ENCODE results near the gene PXMP4.

Gene PXMP4

GRCh38 chr20:33716498-33716897, 3.6 kb downstream of the PXMP4 start:
- Histone ChIP-seq H3K9ac (ENCODE audit: low read length) (no peak overlapping the region), H3K27ac (ENCODE audit: low read depth, low read length) (no peak overlapping the region), H3K4me1 (ENCODE audit: control insufficient read depth, insufficient read depth, low read length) (0 out of 2 replicates have a peak, but pooled peaks cover 3% of the 10 kb centered on the region), H3K9me3 (ENCODE audit: control insufficient read depth, insufficient read depth, low read depth, low read length) (no peaks in the 10 kb centered on the region), H3K27me3 (ENCODE audit: control insufficient read depth, insufficient read depth, low read length) (no peaks in the 10 kb centered on the region), H3K4me3 (ENCODE audit: low read depth, low read length) (no peak overlapping the region), H3K36me3 (ENCODE audit: control insufficient read depth, insufficient read depth, low read length) (no peaks in the 10 kb centered on the region)

DNA sequence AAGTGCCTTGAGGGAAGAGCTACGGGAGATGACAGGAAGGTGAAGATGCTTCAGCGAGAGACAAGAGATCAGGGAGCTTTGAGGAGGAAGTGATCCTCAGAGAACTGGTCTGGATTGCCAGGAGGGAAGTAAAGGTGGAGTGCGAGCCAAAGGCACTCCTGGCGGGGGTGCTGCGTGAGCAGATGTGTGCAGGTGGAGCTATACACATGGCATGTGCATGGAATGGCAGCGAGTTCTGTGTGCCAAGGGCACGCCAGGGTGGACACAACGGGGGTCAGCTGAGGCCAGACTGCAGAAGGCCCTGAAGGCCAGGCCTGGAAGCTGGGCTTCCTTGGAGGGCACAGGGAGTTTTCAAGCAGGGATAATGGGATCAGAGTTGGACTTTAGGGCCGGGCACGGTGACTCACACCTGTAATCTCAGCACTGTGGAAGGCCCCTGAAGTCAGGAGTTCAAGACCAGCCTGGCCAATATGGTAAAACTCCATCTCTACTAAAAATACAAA, 6.2 kb downstream of the PXMP4 start:
- no peaks in the 10 kb centered on the region for H3K9me3 ChIP-seq (ENCODE audit: control insufficient read depth, insufficient read depth, low read depth, low read length)
- H3K36me3 ChIP-seq (ENCODE audit: control insufficient read depth, insufficient read depth, low read length): no peaks in the 10 kb centered on the region
- no peak overlapping the region for H3K27ac ChIP-seq (ENCODE audit: low read depth, low read length)
- H3K27me3 ChIP-seq (ENCODE audit: control insufficient read depth, insufficient read depth, low read length): no peaks in the 10 kb centered on the region
- peaks cover 12% of the 10 kb centered on the region for H3K4me1 ChIP-seq (ENCODE audit: control insufficient read depth, insufficient read depth, low read length)
- no peak overlapping the region for H3K4me3 ChIP-seq (ENCODE audit: low read depth, low read length)
- no peak overlapping the region for H3K9ac ChIP-seq (ENCODE audit: low read length)

GRCh38 chr20:33711446-33711738, 8.7 kb downstream of the PXMP4 start:
- H3K4me3 ChIP-seq (ENCODE audit: low read depth, low read length): no peak overlapping the region
- H3K9me3 ChIP-seq (ENCODE audit: control insufficient read depth, insufficient read depth, low read depth, low read length): no peaks in the 10 kb centered on the region
- H3K4me1 ChIP-seq (ENCODE audit: control insufficient read depth, insufficient read depth, low read length): peaks cover 12% of the 10 kb centered on the region
- H3K36me3 ChIP-seq (ENCODE audit: control insufficient read depth, insufficient read depth, low read length): 0 out of 2 replicates have a peak, but pooled peaks cover 3% of the 10 kb centered on the region
- H3K27me3 ChIP-seq (ENCODE audit: control insufficient read depth, insufficient read depth, low read length): no peaks in the 10 kb centered on the region
- H3K9ac ChIP-seq (ENCODE audit: low read length): no peak overlapping the region
- no peak overlapping the region for H3K27ac ChIP-seq (ENCODE audit: low read depth, low read length)

DNA sequence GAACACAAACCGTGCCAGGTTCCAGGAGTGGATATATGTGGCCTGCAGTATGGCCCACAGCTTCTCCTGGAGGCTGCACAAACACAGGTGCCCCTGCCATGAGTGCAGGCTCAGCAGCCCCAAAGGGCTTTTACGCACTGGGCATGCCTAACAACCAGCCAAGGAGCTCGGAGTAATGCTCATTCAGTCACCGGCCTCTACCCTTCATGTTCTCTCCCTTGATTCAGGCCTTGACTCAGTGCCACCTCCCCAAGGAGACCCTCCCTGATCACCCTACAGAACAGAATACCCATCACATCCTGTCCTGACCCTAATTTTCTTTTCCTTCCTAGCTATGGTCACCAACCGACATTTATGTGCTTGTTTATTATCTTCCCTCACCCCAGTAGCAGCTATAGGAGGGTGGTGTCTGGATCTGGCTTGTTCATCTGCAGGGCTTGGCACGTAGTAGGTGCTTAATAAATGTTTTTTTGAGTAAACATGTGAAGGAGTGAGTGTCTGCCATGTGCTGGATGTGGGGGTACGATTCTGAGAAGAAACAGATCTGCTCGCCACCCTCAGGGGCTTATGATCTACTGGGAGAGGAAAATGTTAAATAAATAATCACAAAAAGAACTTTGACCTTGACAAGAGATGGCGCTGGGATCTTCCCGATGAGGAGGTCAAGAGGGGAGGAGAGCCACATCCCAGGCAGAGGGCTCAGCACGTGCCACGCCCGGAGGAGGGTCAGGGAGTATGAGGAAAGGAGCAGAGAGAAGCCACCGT, 9.2 kb downstream of the PXMP4 start:
- H3K27me3 ChIP-seq (ENCODE audit: control insufficient read depth, insufficient read depth, low read length): no peaks in the 10 kb centered on the region
- no peak overlapping the region for H3K27ac ChIP-seq (ENCODE audit: low read depth, low read length)
- H3K36me3 ChIP-seq (ENCODE audit: control insufficient read depth, insufficient read depth, low read length): 0 out of 2 replicates have a peak, but pooled peaks cover 3% of the 10 kb centered on the region
- H3K9ac ChIP-seq (ENCODE audit: low read length): no peak overlapping the region
- H3K9me3 ChIP-seq (ENCODE audit: control insufficient read depth, insufficient read depth, low read depth, low read length): no peaks in the 10 kb centered on the region
- H3K4me1 ChIP-seq (ENCODE audit: control insufficient read depth, insufficient read depth, low read length): peaks cover 12% of the 10 kb centered on the region
- H3K4me3 ChIP-seq (ENCODE audit: low read depth, low read length): no peak overlapping the region

GRCh38 chr20:33709905-33710541, 10.1 kb downstream of the PXMP4 start:
- Histone ChIP-seq H3K9me3 (ENCODE audit: control insufficient read depth, insufficient read depth, low read depth, low read length) (no peaks in the 10 kb centered on the region), H3K27me3 (ENCODE audit: control insufficient read depth, insufficient read depth, low read length) (no peaks in the 10 kb centered on the region), H3K4me1 (ENCODE audit: control insufficient read depth, insufficient read depth, low read length) (peaks cover 12% of the 10 kb centered on the region), H3K36me3 (ENCODE audit: control insufficient read depth, insufficient read depth, low read length) (0 out of 2 replicates have a peak, but pooled peaks cover 3% of the 10 kb centered on the region), H3K9ac (ENCODE audit: low read length) (no peak overlapping the region), H3K4me3 (ENCODE audit: low read depth, low read length) (peak overlapping the region; percentile 26; the same call in 1 of the 2 replicates), H3K27ac (ENCODE audit: low read depth, low read length) (no peak overlapping the region)

GRCh38 chr20:33709398-33709797, 10.7 kb downstream of the PXMP4 start:
- Histone ChIP-seq H3K36me3 (ENCODE audit: control insufficient read depth, insufficient read depth, low read length) (0 out of 2 replicates have a peak, but pooled peaks cover 3% of the 10 kb centered on the region), H3K27ac (ENCODE audit: low read depth, low read length) (no peak overlapping the region), H3K4me3 (ENCODE audit: low read depth, low read length) (no peak overlapping the region), H3K9me3 (ENCODE audit: control insufficient read depth, insufficient read depth, low read depth, low read length) (peaks cover under 1% of the 10 kb centered on the region; the same call in 1 of the 2 replicates), H3K4me1 (ENCODE audit: control insufficient read depth, insufficient read depth, low read length) (peaks cover 12% of the 10 kb centered on the region), H3K9ac (ENCODE audit: low read length) (peak overlapping the region; percentile 17), H3K27me3 (ENCODE audit: control insufficient read depth, insufficient read depth, low read length) (no peaks in the 10 kb centered on the region)

DNA sequence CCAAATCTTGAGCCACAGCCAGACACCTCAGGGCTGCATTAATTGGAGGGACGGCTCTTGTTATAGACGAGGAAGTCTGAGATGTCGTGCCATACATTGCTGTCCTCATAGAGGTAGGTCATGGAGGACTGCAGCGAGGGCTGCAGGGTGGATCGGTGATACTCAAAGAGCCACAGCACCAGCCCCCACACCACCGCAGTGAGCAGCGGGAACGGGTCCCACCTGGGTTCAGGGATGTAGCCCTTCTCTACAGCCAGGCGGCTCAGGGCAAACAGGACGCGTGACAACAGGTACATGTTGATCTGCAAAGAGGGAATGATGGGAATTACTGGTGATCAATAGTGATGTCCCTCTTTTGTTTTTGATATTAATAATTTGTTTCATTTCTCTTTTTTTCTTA, 12.4 kb downstream of the PXMP4 start:
- H3K9me3 ChIP-seq (ENCODE audit: control insufficient read depth, insufficient read depth, low read depth, low read length): peaks cover 15% of the 10 kb centered on the region
- H3K36me3 ChIP-seq (ENCODE audit: control insufficient read depth, insufficient read depth, low read length): 0 out of 2 replicates have a peak, but pooled peaks cover 3% of the 10 kb centered on the region

DNA sequence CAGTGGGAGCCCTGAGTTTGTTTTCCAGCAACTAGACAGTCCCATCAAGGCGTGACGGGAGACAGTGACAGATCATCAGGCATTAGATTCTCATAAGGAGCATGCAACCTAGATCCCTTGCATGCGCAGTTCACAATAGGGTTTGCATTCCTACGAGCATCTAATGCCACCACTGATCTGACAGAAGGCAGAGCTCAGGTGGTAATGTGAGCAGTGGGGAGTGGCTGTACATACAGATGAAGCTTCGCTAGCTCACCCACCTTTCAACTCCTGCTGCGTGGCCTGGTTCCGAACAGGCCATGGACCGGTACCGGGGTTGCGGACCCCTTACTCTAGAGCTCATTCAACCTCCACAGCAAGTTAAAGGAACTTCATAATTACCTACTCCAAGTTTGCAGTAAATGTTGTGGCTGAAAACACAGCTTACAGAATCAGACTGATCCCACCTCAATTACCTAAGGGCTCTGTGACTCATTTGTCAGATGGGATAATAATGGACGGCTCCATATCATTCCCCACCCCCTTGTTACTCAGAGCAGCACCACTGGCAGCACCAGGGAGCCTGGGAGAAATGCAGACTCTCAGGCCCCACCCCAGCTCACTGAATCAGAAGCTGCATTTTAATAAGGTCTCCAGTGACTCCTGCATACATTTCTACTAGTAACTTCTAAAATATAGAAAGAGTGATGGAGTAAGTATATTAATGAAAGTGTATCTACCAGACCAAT, 15.7 kb downstream of the PXMP4 start:
- no peak overlapping the region for H3K4me3 ChIP-seq (ENCODE audit: low read depth, low read length)
- no peak overlapping the region for H3K27ac ChIP-seq (ENCODE audit: low read depth, low read length)
- H3K27me3 ChIP-seq (ENCODE audit: control insufficient read depth, insufficient read depth, low read length): no peaks in the 10 kb centered on the region
- H3K4me1 ChIP-seq (ENCODE audit: control insufficient read depth, insufficient read depth, low read length): 0 out of 2 replicates have a peak, but pooled peaks cover 2% of the 10 kb centered on the region
- H3K36me3 ChIP-seq (ENCODE audit: control insufficient read depth, insufficient read depth, low read length): 0 out of 2 replicates have a peak, but pooled peaks cover 3% of the 10 kb centered on the region
- no peak overlapping the region for H3K9ac ChIP-seq (ENCODE audit: low read length)
- H3K9me3 ChIP-seq (ENCODE audit: control insufficient read depth, insufficient read depth, low read depth, low read length): peaks cover 25% of the 10 kb centered on the region

More for the DNA sequence above, 12.4 kb downstream of the PXMP4 start:
- H3K4me1 ChIP-seq (ENCODE audit: control insufficient read depth, insufficient read depth, low read length): peaks cover 12% of the 10 kb centered on the region
- no peak overlapping the region for H3K27ac ChIP-seq (ENCODE audit: low read depth, low read length)
- no peak overlapping the region for H3K9ac ChIP-seq (ENCODE audit: low read length)
- H3K27me3 ChIP-seq (ENCODE audit: control insufficient read depth, insufficient read depth, low read length): no peaks in the 10 kb centered on the region
- no peak overlapping the region for H3K4me3 ChIP-seq (ENCODE audit: low read depth, low read length)

DNA sequence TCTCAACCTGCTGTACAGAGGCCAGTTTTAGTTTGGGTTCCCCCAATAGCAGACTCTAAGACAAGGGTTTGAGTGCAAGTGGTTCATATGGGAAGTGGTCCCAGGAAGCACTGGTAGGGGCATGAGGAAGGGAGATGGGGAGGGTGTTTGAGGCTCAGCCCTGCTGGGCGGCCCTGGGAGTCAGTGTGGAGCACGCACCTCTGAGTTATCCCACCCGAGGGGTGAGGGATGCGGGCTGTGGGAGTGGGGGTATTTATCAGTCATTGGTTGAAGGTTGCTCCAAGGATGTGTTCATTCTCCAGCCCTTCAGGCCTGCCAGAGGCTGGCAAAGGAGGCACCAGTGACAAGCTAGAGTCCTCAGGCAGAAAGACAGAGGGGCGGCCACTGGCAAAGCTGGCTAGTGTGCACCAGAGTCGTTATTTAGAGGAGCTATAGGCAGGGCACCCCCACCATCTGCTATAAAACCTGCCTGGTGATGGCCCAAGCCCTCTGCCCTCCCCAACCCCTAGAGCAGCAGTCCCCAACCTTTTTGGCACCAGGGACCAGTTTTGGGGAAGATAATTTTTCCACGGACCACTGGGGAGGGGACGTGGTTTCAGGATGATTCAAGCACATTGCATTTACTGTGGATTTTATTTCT, 16.5 kb downstream of the PXMP4 start:
- H3K27me3 ChIP-seq (ENCODE audit: control insufficient read depth, insufficient read depth, low read length): no peaks in the 10 kb centered on the region
- no peak overlapping the region for H3K27ac ChIP-seq (ENCODE audit: low read depth, low read length)
- H3K9ac ChIP-seq (ENCODE audit: low read length): no peak overlapping the region
- H3K9me3 ChIP-seq (ENCODE audit: control insufficient read depth, insufficient read depth, low read depth, low read length): peaks cover 25% of the 10 kb centered on the region
- no peak overlapping the region for H3K4me3 ChIP-seq (ENCODE audit: low read depth, low read length)
- 0 out of 2 replicates have a peak, but pooled peaks cover 3% of the 10 kb centered on the region for H3K36me3 ChIP-seq (ENCODE audit: control insufficient read depth, insufficient read depth, low read length)
- no peaks in the 10 kb centered on the region for H3K4me1 ChIP-seq (ENCODE audit: control insufficient read depth, insufficient read depth, low read length)

GRCh38 chr20:33702861-33703260, 17.2 kb downstream of the PXMP4 start:
- Histone ChIP-seq H3K36me3 (ENCODE audit: control insufficient read depth, insufficient read depth, low read length) (0 out of 2 replicates have a peak, but pooled peaks cover 3% of the 10 kb centered on the region), H3K27ac (ENCODE audit: low read depth, low read length) (no peak overlapping the region), H3K9ac (ENCODE audit: low read length) (no peak overlapping the region), H3K4me3 (ENCODE audit: low read depth, low read length) (no peak overlapping the region), H3K9me3 (ENCODE audit: control insufficient read depth, insufficient read depth, low read depth, low read length) (peaks cover 29% of the 10 kb centered on the region), H3K4me1 (ENCODE audit: control insufficient read depth, insufficient read depth, low read length) (no peaks in the 10 kb centered on the region), H3K27me3 (ENCODE audit: control insufficient read depth, insufficient read depth, low read length) (no peaks in the 10 kb centered on the region)
